ENCODE results near the gene ZNF135.

GRCh38 chr19:58098682-58098998, 39.6 kb downstream of the ZNF135 start:
- no peak for TF ChIP-seq EZH2phosphoT487 (IDR thresholded peaks at IDR 0.05; ENCODE audit: low read depth)
- TF ChIP-seq CTCF (IDR thresholded peaks at IDR 0.05; ENCODE audit: low read depth, low read length), result no peak
